RPMI7951 (cell line): Measurements from ENCODE around the gene DIS3L2. TPM values are rescaled to one million over a fixed set of nuclear protein-coding genes. Genes with fewer than 3 reads are reported as not detected.
"Not testable (repeated sequence)": the region's sequence is repeated elsewhere in the genome, so short reads cannot be mapped to it uniquely, and the experiment has no call there.

ENCODE experiments used
- DNase-seq: peaks from one replicate; pipeline ENCODE4 v3.0.0-alpha.2; 2012; ENCODE audit warnings: low read depth
- total RNA-seq: library from RNA; depleted of rRNA; stranded (reverse); fragments of >200 nt; shearing (Covaris generic); gene quantifications from 2 replicates; pipeline ENCODE4 v1.2.3, GENCODE V29; 2014

Gene DIS3L2
- total RNA-seq, 1 experiment from 2014 or later: 22.2 TPM

GRCh38 chr2:232332244-232332939 lies 370.9 kb downstream of the DIS3L2 start:
- not testable (repeated sequence) for DNase-seq

- DNase-seq: no peak
Observed at GRCh38 chr2:232332940-232333259, 371.4 kb downstream of the DIS3L2 start.

- DNase-seq: no peak
Observed at GRCh38 chr2:232333361-232334135, 372.0 kb downstream of the DIS3L2 start.

GRCh38 chr2:232334136-232334884 lies 372.8 kb downstream of the DIS3L2 start:
- not testable (repeated sequence) for DNase-seq

- not testable (repeated sequence) for DNase-seq
Observed at GRCh38 chr2:232334885-232335205, 373.3 kb downstream of the DIS3L2 start.

- DNase-seq: not testable (repeated sequence)
Observed at GRCh38 chr2:232335206-232335858, 373.8 kb downstream of the DIS3L2 start.

GRCh38 chr2:232335859-232336215 lies 374.3 kb downstream of the DIS3L2 start:
- DNase-seq: no peak

- DNase-seq: no peak
Observed at GRCh38 chr2:232336241-232336736, 374.8 kb downstream of the DIS3L2 start.

- no peak for DNase-seq
Observed at GRCh38 chr2:232336981-232337720, 375.6 kb downstream of the DIS3L2 start.

- DNase-seq: not testable (repeated sequence)
Observed at GRCh38 chr2:232338094-232338758, 376.7 kb downstream of the DIS3L2 start.

- no peak for DNase-seq
Observed at GRCh38 chr2:232338759-232339106, 377.2 kb downstream of the DIS3L2 start.

- no peak for DNase-seq
Observed at GRCh38 chr2:232339121-232340081, 377.9 kb downstream of the DIS3L2 start.

GRCh38 chr2:232340171-232340935 lies 378.8 kb downstream of the DIS3L2 start:
- no peak for DNase-seq

GRCh38 chr2:232341061-232341738 lies 379.7 kb downstream of the DIS3L2 start:
- no peak for DNase-seq

- no peak for DNase-seq
Observed at GRCh38 chr2:232341739-232342126, 380.2 kb downstream of the DIS3L2 start.

GRCh38 chr2:232342635-232343565 lies 381.4 kb downstream of the DIS3L2 start:
- DNase-seq: no peak

GRCh38 chr2:232343821-232344220 lies 382.3 kb downstream of the DIS3L2 start:
- DNase-seq: no peak
